Islet of Langerhans (tissue), 1 donor: Measurements from ENCODE around the gene SETSIP.
"Not testable (repeated sequence)": the region's sequence is repeated elsewhere in the genome, so short reads cannot be mapped to it uniquely, and the experiment has no call there.

Experiments
- FAIRE-seq: peaks from one replicate; lab custom pipeline; 2011; peaks lifted over from hg19 to GRCh38; lab: Jason Lieb, UNC

Gene SETSIP

GRCh38 chr1:92075311-92075710 lies at the start of gene SETSIP:
Gene SETSIP, minus strand, starts transcription at chr1:92075411. Its CDS starts 0 bp downstream, at chr1:92075411.
- FAIRE-seq, result no peak

- no peak for FAIRE-seq
Observed at GRCh38 chr1:92123868-92124267, 48.7 kb upstream of the SETSIP start.

- no peak for FAIRE-seq
Observed at GRCh38 chr1:92118826-92119225, 43.6 kb upstream of the SETSIP start.

- no peak for FAIRE-seq
Observed at GRCh38 chr1:92117526-92117925, 42.3 kb upstream of the SETSIP start.

- FAIRE-seq, result no peak
Observed at GRCh38 chr1:92108631-92109030, 33.4 kb upstream of the SETSIP start.

GRCh38 chr1:92105546-92106081 lies 30.4 kb upstream of the SETSIP start:
- no peak for FAIRE-seq

GRCh38 chr1:92096317-92096716 lies 21.1 kb upstream of the SETSIP start:
- no peak for FAIRE-seq

GRCh38 chr1:92095874-92096273 lies 20.7 kb upstream of the SETSIP start:
- FAIRE-seq, result no peak

- no peak for FAIRE-seq
Observed at GRCh38 chr1:92094595-92094994, 19.4 kb upstream of the SETSIP start.

- FAIRE-seq, result no peak
Observed at GRCh38 chr1:92094090-92094489, 18.9 kb upstream of the SETSIP start.

- FAIRE-seq, result no peak
Observed at GRCh38 chr1:92091625-92092024, 16.4 kb upstream of the SETSIP start.

GRCh38 chr1:92087542-92087941 lies 12.3 kb upstream of the SETSIP start:
- FAIRE-seq, result no peak

- FAIRE-seq, result no peak
Observed at GRCh38 chr1:92085727-92086126, 10.5 kb upstream of the SETSIP start.

GRCh38 chr1:92084651-92085050 lies 9.4 kb upstream of the SETSIP start:
- no peak for FAIRE-seq

GRCh38 chr1:92081031-92081430 lies 5.8 kb upstream of the SETSIP start:
- peak; percentile 38 for FAIRE-seq

GRCh38 chr1:92080128-92080985 lies 5.1 kb upstream of the SETSIP start, which contains the start of gene BTBD8:
Gene BTBD8, plus strand, starts transcription at chr1:92080345. Its CDS starts 227 bp downstream, at chr1:92080572.
- FAIRE-seq, result no peak

GRCh38 chr1:92079441-92079840 lies 4.2 kb upstream of the SETSIP start:
- FAIRE-seq, result no peak

GRCh38 chr1:92078077-92078476 lies 2.9 kb upstream of the SETSIP start:
- not testable (repeated sequence) for FAIRE-seq

GRCh38 chr1:92076363-92076762 lies 1.2 kb upstream of the SETSIP start:
- FAIRE-seq, result no peak

- not testable (repeated sequence) for FAIRE-seq
Observed at GRCh38 chr1:92074446-92074845, 765 bp downstream of the SETSIP start.

GRCh38 chr1:92070892-92071291 lies 4.3 kb downstream of the SETSIP start:
- FAIRE-seq, result no peak

- FAIRE-seq, result no peak
Observed at GRCh38 chr1:92066321-92066720, 8.9 kb downstream of the SETSIP start.

GRCh38 chr1:92065042-92065441 lies 10.2 kb downstream of the SETSIP start:
- FAIRE-seq, result no peak

GRCh38 chr1:92051948-92052347 lies 23.3 kb downstream of the SETSIP start:
- no peak for FAIRE-seq
